NCI-H1092 (cell line): ENCODE results near the gene MAD1L1.
"Not testable (repeated sequence)": the region's sequence is repeated elsewhere in the genome, so short reads cannot be mapped to it uniquely, and the experiment has no call there.

ENCODE experiments used
- DNase-seq: peaks from one replicate; lab custom pipeline; 2025; lab: John Stamatoyannopoulos, UW

The MAD1L1 gene

DNA sequence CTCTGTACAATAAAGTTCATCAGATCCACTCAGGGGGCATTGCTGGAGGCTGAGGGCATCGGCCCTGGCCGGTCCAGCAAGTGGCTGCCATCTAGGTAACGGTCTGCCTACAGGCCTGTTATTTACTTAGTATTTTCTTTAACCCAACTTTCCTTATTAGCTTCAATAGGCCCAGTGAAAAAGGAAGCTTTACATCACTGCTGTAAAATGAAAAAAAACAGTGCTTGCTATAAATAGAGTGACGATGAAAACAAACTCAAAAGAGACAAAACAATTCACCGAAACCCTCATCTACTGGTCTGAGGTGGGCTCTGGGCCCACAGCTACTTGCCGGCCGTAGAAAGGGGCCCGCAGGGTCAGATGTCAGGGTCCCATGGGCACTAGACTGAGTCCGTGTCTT lies 370.2 kb downstream of the MAD1L1 start:
- no peak for DNase-seq

GRCh38 chr7:1861799-1862458 lies 370.8 kb downstream of the MAD1L1 start:
- DNase-seq: no peak

- not testable (repeated sequence) for DNase-seq
These were observed 371.6 kb downstream of the MAD1L1 start for GRCh38 chr7:1860881-1861798.

GRCh38 chr7:1859266-1860035 lies 373.3 kb downstream of the MAD1L1 start:
- DNase-seq: no peak

GRCh38 chr7:1858435-1859265 lies 374.1 kb downstream of the MAD1L1 start:
- no peak for DNase-seq

- DNase-seq: no peak
These were observed 375.0 kb downstream of the MAD1L1 start for GRCh38 chr7:1857487-1858421.

GRCh38 chr7:1856888-1857441 lies 375.8 kb downstream of the MAD1L1 start:
- DNase-seq: no peak

DNA sequence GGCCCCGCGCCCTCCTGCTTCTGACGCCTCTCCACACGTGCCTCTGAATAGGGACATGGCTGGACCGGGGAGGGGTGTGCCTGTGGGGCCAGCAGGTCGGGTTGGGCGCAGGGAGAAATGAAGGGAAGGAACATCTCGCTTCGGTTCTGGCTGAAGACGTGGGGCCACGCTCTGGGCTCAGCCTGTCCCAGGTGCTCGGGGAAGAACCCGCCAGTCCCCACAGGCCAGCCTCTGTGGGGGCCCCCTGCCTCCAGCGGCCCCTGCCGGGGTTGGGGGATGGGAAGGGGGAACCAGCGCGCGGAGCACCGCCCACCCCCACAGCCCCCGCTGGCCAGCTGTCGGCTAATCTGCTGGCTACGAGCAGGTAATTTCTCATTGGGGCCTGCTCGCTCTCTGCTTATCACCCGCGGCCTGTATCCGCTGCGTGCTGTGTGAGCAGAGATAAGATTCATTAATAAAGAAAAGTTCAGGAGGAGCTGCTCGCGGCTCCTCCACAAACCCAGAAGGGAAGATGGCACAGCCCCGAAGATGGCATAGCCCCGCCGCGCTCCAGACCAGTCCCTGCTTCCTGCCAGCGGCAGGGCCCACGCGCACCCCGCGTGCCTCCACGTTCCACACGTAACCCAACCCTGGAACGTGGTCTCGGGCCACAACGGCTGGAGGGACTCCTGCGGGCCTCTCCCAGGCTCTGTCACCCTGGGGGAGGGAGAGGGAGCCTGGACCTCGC lies 376.4 kb downstream of the MAD1L1 start:
- DNase-seq: no peak

DNA sequence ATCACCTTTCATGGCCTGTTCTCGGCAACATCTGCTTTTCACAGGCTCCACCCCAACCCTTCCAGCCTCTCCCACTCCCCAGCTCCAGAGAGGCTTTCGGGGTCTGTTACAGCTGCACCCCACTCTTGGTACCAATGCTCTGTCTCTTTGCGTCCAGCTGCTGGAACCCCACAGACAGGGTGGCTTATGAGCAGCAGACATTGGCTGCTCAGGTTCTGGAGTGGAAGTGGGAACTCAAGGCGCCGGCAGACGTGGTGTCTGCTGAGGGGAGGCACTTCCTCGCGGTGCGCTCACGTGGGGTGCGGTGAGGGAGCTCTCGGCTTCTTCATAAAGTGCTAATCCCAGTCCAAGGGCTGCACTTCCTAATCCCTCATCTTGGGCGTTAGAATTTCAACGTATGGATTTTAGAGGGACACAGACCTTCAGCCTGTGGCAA lies 377.0 kb downstream of the MAD1L1 start:
- DNase-seq: no peak

DNA sequence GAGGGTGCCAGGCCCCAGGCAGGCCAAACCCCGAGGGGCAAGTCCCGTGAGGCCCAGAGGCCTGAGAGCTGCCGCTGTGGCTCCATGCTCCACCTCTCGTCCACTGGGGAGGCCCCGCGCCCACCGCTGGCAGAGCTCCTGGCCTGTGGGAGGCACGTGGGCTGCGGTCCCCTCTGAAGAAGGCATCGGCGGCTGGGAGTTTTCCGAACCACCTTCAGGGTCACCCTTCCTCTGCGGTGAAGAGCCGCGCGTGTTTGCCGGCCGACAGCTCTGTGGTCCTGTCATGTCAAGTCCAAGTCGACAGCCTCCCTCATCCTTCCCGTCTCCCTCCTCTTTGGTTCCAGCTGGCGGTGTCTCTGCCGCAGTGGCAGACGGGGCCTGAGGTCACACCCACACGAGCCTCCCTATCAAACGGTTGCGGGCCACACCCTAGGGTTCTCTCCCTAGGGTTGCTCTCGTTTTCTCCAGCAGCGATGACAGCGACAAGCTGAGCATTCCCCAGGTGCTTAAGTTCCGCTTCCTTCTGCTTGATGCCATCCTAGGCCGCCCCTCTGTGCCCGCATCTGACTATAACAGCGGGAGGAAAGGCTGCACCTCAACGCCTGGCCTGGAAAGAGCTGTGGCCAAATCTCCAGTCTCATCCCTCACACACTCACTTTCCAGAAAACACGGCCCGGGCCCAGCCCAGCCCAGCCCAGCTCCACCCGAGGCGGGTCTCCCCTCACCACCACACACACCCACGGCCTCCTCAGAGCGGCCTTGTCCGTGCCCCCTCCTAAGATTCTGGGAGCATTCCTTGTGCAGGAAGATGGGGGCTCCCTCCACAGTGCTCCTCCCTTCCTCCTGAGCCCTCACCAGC lies 377.6 kb downstream of the MAD1L1 start:
- DNase-seq: no peak

GRCh38 chr7:1853986-1854865 lies 378.5 kb downstream of the MAD1L1 start:
- DNase-seq: no peak

GRCh38 chr7:1853431-1853985 lies 379.2 kb downstream of the MAD1L1 start:
- DNase-seq: no peak

GRCh38 chr7:1852517-1853430 lies 380.0 kb downstream of the MAD1L1 start:
- DNase-seq: no peak

- DNase-seq: no peak
These were observed 380.8 kb downstream of the MAD1L1 start for GRCh38 chr7:1851721-1852516.

- DNase-seq: no peak
These were observed 381.7 kb downstream of the MAD1L1 start for GRCh38 chr7:1850976-1851571.
